Upper lobe of left lung (tissue), 4 donors: ENCODE data around the gene BRI3.

Source experiments
- EP300 ChIP-seq, 4 donors: sonication (generic); formaldehyde crosslinking; IDR thresholded peaks; one replicate each; pipeline ENCODE4 v1.5.1; 2017; ENCODE audit warnings: antibody characterized with exemption in 4 of 4, control low read depth in 2 of 4
- POLR2A ChIP-seq, 4 donors: fragments of 450-650 bp; IDR thresholded peaks; one replicate each; pipeline ENCODE4 v1.5.1; 2016 to 2017; ENCODE audit warnings: antibody characterized with exemption in 4 of 4, mild to moderate bottlenecking in 2 of 4
- POLR2AphosphoS5 ChIP-seq, 2 donors: sonication (generic); formaldehyde crosslinking; IDR thresholded peaks; one replicate each; pipeline ENCODE4 v1.5.1; 2017; ENCODE audit warnings: antibody characterized with exemption in 2 of 2
- TF ChIP-seq, protein P1 (sequence below), 6 experiments: fragments of 450-650 bp in 4 of 6; fragments of 200-600 bp in 2 of 6; sonication (generic) in 2 of 6; IDR thresholded peaks; one replicate each; pipeline ENCODE4 v1.5.1; 2016 to 2019; ENCODE audit warnings: antibody characterized with exemption in 6 of 6

DNA sequence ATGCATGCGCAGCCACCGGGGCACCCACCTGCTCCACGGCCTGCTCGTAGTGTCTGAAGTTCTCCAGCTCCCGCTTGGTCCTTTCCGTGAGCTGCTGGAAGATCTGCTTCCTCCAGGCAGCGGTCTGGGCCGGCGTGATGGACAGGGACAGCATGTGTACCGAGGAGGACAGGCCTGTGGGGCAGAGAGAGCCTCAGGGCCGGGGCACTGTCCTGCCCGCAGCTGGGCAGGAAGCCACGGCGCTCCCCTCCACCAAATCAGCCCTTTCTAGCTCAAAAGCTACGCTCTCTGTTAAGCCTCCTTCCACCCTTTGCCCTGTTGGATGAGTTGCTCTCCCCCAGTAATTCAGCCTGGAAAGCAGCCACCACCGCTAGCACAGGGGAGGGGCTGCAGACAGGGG, 48.7 kb upstream of the BRI3 start:
- no peak for TF ChIP-seq POLR2A (IDR thresholded peaks at IDR 0.05)
- TF ChIP-seq EP300 (IDR thresholded peaks at IDR 0.05) = no peak
- no peak for TF ChIP-seq POLR2AphosphoS5 (IDR thresholded peaks at IDR 0.05)
- TF ChIP-seq, protein P1, sequence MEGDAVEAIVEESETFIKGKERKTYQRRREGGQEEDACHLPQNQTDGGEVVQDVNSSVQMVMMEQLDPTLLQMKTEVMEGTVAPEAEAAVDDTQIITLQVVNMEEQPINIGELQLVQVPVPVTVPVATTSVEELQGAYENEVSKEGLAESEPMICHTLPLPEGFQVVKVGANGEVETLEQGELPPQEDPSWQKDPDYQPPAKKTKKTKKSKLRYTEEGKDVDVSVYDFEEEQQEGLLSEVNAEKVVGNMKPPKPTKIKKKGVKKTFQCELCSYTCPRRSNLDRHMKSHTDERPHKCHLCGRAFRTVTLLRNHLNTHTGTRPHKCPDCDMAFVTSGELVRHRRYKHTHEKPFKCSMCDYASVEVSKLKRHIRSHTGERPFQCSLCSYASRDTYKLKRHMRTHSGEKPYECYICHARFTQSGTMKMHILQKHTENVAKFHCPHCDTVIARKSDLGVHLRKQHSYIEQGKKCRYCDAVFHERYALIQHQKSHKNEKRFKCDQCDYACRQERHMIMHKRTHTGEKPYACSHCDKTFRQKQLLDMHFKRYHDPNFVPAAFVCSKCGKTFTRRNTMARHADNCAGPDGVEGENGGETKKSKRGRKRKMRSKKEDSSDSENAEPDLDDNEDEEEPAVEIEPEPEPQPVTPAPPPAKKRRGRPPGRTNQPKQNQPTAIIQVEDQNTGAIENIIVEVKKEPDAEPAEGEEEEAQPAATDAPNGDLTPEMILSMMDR (IDR thresholded peaks at IDR 0.05) = no peak
